Endothelial cell of umbilical vein (primary cell): ENCODE data around the gene KRTAP10-12. TPM values are rescaled to one million over a fixed set of nuclear protein-coding genes. Genes with fewer than 3 reads are reported as not detected.

Source experiments
- BruUV-seq: library from RNA; stranded (reverse); fragments of 400-500 nt; replicated peaks from 2 replicates; lab custom pipeline; 2021; lab: Mats Ljungman, UMichigan
- CTCF ChIA-PET: fragments of 300-600, 350-600 bp; sonication (Branson Sonifier 250); formaldehyde crosslinking; loops from one replicate; lab custom pipeline; 2021; ENCODE audit warnings: antibody characterized with exemption, inconsistent platforms; lab: Charles Lee
- POLR2A ChIA-PET: fragments of 300-600, 350-600 bp; sonication (Branson Sonifier 250); formaldehyde crosslinking; loops from one replicate; lab custom pipeline; 2021; ENCODE audit warnings: antibody characterized with exemption, inconsistent platforms; lab: Charles Lee
- DNase-seq: peaks from one replicate; pipeline ENCODE4 v3.0.0-alpha.2; 2011; ENCODE audit warnings: low read depth, low spot score
- FAIRE-seq: peaks from 2 replicates; lab custom pipeline; 2011; peaks lifted over from hg19 to GRCh38; lab: Jason Lieb, UNC
- H2AFZ ChIP-seq: 2 replicates; pipeline ENCODE4 v1.6.0; 2012; ENCODE audit warnings: low read depth, low read length, control low read depth, inconsistent platforms
- H3K27ac ChIP-seq: 2 replicates; pipeline ENCODE4 v1.5.1; 2011; ENCODE audit warnings: low read depth, mild to moderate bottlenecking, control low read depth, low read length, moderate library complexity; ENCODE audit not compliant: insufficient read depth
- H3K27me3 ChIP-seq, 2 experiments: 2 replicates each; pipeline versions ENCODE4 v1.6.0 to v1.6.1; 2011; ENCODE audit warnings: low read length in 2 of 2, mixed read lengths in 1 of 2; ENCODE audit not compliant: control insufficient read depth in 2 of 2, insufficient read depth in 2 of 2
- H3K36me3 ChIP-seq, 2 experiments: 2 replicates in 1 of 2; 3 replicates in 1 of 2; pipeline ENCODE4 v1.5.1; 2011; ENCODE audit warnings: low read length in 2 of 2, mild to moderate bottlenecking in 1 of 2, moderate library complexity in 1 of 2; ENCODE audit not compliant: control insufficient read depth in 2 of 2, insufficient read depth in 2 of 2; ENCODE audit errors: extremely low read depth in 1 of 2
- H3K4me1 ChIP-seq: 3 replicates; pipeline ENCODE4 v1.5.1; 2011; ENCODE audit warnings: mild to moderate bottlenecking, low read length; ENCODE audit not compliant: control insufficient read depth, insufficient read depth; ENCODE audit errors: extremely low read depth
- H3K4me2 ChIP-seq: 2 replicates; pipeline ENCODE4 v1.6.1; 2011; ENCODE audit warnings: low read length, control low read depth, mixed read lengths; ENCODE audit not compliant: insufficient read depth
- H3K4me3 ChIP-seq, 3 experiments: fragments of 200-600 bp in 1 of 3; sonication (generic), shearing (Covaris generic) in 1 of 3; replicated peaks in 1 of 3; 2 replicates each; pipeline ENCODE4 v1.5.1; 2011 to 2016; ENCODE audit warnings: control low read depth in 3 of 3, low read length in 3 of 3, mild to moderate bottlenecking in 2 of 3, inconsistent platforms in 1 of 3, low read depth in 1 of 3, moderate library complexity in 1 of 3; ENCODE audit not compliant: insufficient read depth in 1 of 3
- H3K79me2 ChIP-seq: 2 replicates; pipeline ENCODE4 v1.6.0; 2012; ENCODE audit warnings: low read length, inconsistent platforms; ENCODE audit not compliant: control insufficient read depth, insufficient read depth
- H3K9ac ChIP-seq: replicated peaks from 2 replicates; pipeline ENCODE3; 2011; ENCODE audit warnings: low read length, control low read depth; ENCODE audit not compliant: insufficient read depth; ENCODE audit errors: extremely low read depth
- H3K9me1 ChIP-seq: replicated peaks from 3 replicates; pipeline ENCODE4 v1.6.0; 2011; ENCODE audit warnings: mild to moderate bottlenecking, low read length; ENCODE audit not compliant: control insufficient read depth, insufficient read depth; ENCODE audit errors: extremely low read depth
- H3K9me3 ChIP-seq: replicated peaks from 2 replicates; pipeline ENCODE4 v1.5.1; 2012; ENCODE audit warnings: low read length, inconsistent platforms; ENCODE audit not compliant: control insufficient read depth, insufficient read depth
- H4K20me1 ChIP-seq: replicated peaks from 2 replicates; pipeline ENCODE3; 2011; ENCODE audit warnings: mild to moderate bottlenecking, low read length; ENCODE audit not compliant: control insufficient read depth, insufficient read depth; ENCODE audit errors: extremely low read depth
- CTCF ChIP-seq, 2 donors: IDR thresholded peaks; 1 replicate in 1 of 2; 2 replicates in 1 of 2; pipeline ENCODE4 v1.5.1; 2011; ENCODE audit warnings: low read length in 2 of 2, mild to moderate bottlenecking in 2 of 2, moderate library complexity in 2 of 2, control low read depth in 1 of 2, inconsistent platforms in 1 of 2, low read depth in 1 of 2; ENCODE audit not compliant: insufficient read depth in 1 of 2; ENCODE audit errors: extremely low read depth in 1 of 2
- EZH2 ChIP-seq: IDR thresholded peaks from 2 replicates; pipeline ENCODE4 v1.6.1; 2012; ENCODE audit warnings: borderline replicate concordance, low read depth, mild to moderate bottlenecking, moderate library complexity, low read length, inconsistent platforms; ENCODE audit not compliant: severe bottlenecking
- FOS ChIP-seq: IDR thresholded peaks from 2 replicates; pipeline ENCODE4 v1.6.1; 2011; ENCODE audit warnings: mild to moderate bottlenecking, low read length, moderate library complexity, borderline replicate concordance; ENCODE audit not compliant: insufficient read depth
- GATA2 ChIP-seq: IDR thresholded peaks from 2 replicates; pipeline ENCODE4 v1.7.0; 2011; ENCODE audit warnings: low read depth, mild to moderate bottlenecking, moderate library complexity, mixed read lengths, low read length; ENCODE audit not compliant: insufficient read length, insufficient read depth
- JUN ChIP-seq: IDR thresholded peaks from 2 replicates; pipeline ENCODE4 v1.6.1; 2011; ENCODE audit warnings: borderline replicate concordance, low read depth; ENCODE audit not compliant: insufficient read length, insufficient read depth
- MAX ChIP-seq: IDR thresholded peaks from 2 replicates; pipeline ENCODE4 v1.6.1; 2011; ENCODE audit not compliant: insufficient read depth, insufficient read length
- MYC ChIP-seq: IDR thresholded peaks from one replicate; pipeline ENCODE4 v1.6.1; 2011; ENCODE audit warnings: mild to moderate bottlenecking, low read depth, low read length
- POLR2A ChIP-seq: IDR thresholded peaks from 2 replicates; pipeline ENCODE4 v1.6.1; 2012; ENCODE audit warnings: low read depth, mild to moderate bottlenecking, control low read depth, low read length
- POLR2AphosphoS5 ChIP-seq: IDR thresholded peaks from 2 replicates; pipeline ENCODE4 v1.6.1; 2012; ENCODE audit warnings: low read depth, mild to moderate bottlenecking, control low read depth, low read length, moderate library complexity; ENCODE audit not compliant: insufficient read depth
- dilution Hi-C: fragments of 300-500 bp; cut with MboI; formaldehyde crosslinking; loops from one replicate; pipeline ENCODE4 v1.15.0; 2019; ENCODE audit warnings: low sequenced_read_pairs; ENCODE audit not compliant: extremely low pct_ligation_motif_present
- intact Hi-C: fragments of 100-400 bp; cut with micrococcal nuclease; formaldehyde crosslinking; loops from one replicate; pipeline ENCODE4 v1.10.0; 2022
- polyA plus RNA-seq, 4 experiments: library from polyadenylated mRNA; depleted of rRNA in 3 of 4; stranded (reverse) in 3 of 4; unstranded in 1 of 4; fragments of >200 nt; gene quantifications; 2 replicates each; pipeline versions ENCODE4 v1.2.1 to v1.2.3, GENCODE V29; 2011 to 2012; ENCODE audit warnings: missing spikeins in 1 of 4
- total RNA-seq: library from RNA; stranded (reverse); gene quantifications from 2 replicates; pipeline ENCODE4 v1.2.3, GENCODE V29; 2021

The KRTAP10-12 gene
- total and polyA plus RNA-seq, 2 donors (not counting 3 experiments of a cell fraction or from before 2014, with no cell fraction given): not detected

GRCh38 chr21:44738621-44739020, 41.6 kb downstream of the KRTAP10-12 start:
- H3K9me1 ChIP-seq: no peaks in the 10 kb centered on the region
- ChIA-PET CTCF (interaction anchor here (3.6 kb wide), 1 partner anchor 55 kb away, joined by 17 read pairs; no protein-coding TSS in a partner anchor), POLR2A (no interaction called here)
- no peaks in the 10 kb centered on the region for H3K36me3 ChIP-seq
- H3K4me1 ChIP-seq: no peaks in the 10 kb centered on the region
- H4K20me1 ChIP-seq: no peaks in the 10 kb centered on the region
- no peak overlapping the region for H3K4me2 ChIP-seq
- H3K9ac ChIP-seq: no peak overlapping the region
- H3K27me3 ChIP-seq: peaks cover 5 to 9% of the 10 kb centered on the region in 2 experiments
- dilution Hi-C loops: no loop called here
- BruUV-seq: no TSS peak
- H3K79me2 ChIP-seq: no peaks in the 10 kb centered on the region
- DNase-seq (no peak), FAIRE-seq (no peak)
- no peak overlapping the region for H3K27ac ChIP-seq
- intact Hi-C loops: no loop called here
- H2AFZ ChIP-seq: no peak overlapping the region
- no peak overlapping the region for H3K4me3 ChIP-seq
- H3K9me3 ChIP-seq: no peaks in the 10 kb centered on the region
- no peak for TF ChIP-seq FOS
- no peak for TF ChIP-seq EZH2
- TF ChIP-seq POLR2AphosphoS5: no peak
- no peak for TF ChIP-seq POLR2A
- TF ChIP-seq JUN: no peak
- TF ChIP-seq MAX: no peak
- no peak for TF ChIP-seq CTCF (IDR thresholded peaks at IDR 0.05; ENCODE audit: extremely low read depth in 1 of 2, insufficient read depth in 1 of 2, low read depth in 1 of 2, low read length in 2 of 2)
- no peak for TF ChIP-seq MYC
- TF ChIP-seq GATA2: no peak
